22Rv1 (cell line): ENCODE data around the gene RYR2.

Experiments
- H3K27ac ChIP-seq: fragments of 450-650 bp; 2 replicates; pipeline ENCODE4 v1.5.1; 2017
- ZFX ChIP-seq: fragments of 450-650 bp; IDR thresholded peaks from 2 replicates; pipeline ENCODE4 v1.6.1; 2017; ENCODE audit warnings: antibody characterized with exemption, borderline replicate concordance
- TF ChIP-seq, protein P1 (sequence below): fragments of 450-650 bp; IDR thresholded peaks from 2 replicates; pipeline ENCODE4 v1.5.1; 2017; ENCODE audit warnings: mild to moderate bottlenecking

Gene RYR2

DNA sequence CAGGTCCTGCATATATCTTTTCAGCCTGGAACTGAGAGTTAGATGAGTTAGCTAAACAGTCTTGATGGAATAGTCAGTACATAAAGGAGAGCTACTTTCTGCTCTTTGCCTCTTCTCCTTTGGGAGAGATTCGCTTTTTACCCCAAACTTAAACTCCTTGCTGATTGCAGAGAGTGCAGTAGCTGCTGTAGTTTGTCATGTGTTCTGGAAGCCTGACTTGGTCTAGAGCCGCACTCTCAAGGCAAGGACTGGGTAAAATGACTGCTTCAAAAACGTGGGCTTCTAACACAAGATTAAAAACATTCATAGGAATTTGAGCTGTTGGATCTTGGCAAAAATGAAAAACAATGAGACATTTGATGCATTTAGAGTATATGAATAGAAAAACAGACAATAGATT lies 351.6 kb downstream of the RYR2 start:
- TF ChIP-seq, protein P1, sequence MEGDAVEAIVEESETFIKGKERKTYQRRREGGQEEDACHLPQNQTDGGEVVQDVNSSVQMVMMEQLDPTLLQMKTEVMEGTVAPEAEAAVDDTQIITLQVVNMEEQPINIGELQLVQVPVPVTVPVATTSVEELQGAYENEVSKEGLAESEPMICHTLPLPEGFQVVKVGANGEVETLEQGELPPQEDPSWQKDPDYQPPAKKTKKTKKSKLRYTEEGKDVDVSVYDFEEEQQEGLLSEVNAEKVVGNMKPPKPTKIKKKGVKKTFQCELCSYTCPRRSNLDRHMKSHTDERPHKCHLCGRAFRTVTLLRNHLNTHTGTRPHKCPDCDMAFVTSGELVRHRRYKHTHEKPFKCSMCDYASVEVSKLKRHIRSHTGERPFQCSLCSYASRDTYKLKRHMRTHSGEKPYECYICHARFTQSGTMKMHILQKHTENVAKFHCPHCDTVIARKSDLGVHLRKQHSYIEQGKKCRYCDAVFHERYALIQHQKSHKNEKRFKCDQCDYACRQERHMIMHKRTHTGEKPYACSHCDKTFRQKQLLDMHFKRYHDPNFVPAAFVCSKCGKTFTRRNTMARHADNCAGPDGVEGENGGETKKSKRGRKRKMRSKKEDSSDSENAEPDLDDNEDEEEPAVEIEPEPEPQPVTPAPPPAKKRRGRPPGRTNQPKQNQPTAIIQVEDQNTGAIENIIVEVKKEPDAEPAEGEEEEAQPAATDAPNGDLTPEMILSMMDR = no peak
- no peak for TF ChIP-seq ZFX
- H3K27ac ChIP-seq = no peak overlapping the region

DNA sequence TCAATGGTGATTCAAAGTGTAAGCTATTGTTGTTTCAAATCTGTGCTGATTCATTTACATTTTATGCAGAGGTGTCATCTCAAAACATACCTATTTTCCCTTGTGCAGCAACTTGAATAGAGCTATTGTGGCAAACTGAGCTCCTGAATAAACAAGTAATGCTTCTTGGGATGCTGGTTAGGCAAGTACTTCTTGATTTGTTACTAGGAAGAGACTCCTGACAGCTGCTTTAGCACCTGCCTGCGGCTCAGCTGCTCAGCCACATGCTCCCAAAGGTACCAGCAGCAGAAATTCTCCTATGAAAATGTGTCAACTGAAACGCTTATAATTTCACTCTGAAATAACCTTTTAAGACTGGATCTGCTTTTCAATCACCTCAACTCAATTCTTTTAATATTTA lies 352.3 kb downstream of the RYR2 start:
- H3K27ac ChIP-seq = no peak overlapping the region
- TF ChIP-seq ZFX = no peak
- TF ChIP-seq, protein P1 = no peak

DNA sequence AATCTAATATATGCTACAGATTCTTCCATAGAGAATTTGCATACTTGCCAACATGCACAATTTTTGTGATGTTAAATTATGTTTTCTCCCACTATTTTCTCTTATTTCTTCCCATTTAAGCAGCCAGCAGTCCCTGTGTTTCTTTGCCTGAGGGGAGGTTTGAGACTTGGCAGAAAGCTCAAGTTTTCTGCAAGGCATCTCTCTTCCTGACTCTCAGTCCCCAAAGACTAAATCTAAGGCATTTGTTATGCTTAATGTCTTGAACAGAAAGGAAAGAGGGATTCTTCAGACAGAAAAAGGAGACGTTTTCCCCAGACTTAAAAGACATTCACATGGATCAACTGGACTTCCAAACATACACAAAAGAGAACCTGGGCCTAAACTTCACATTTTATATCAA lies 354.4 kb downstream of the RYR2 start:
- TF ChIP-seq, protein P1 = no peak
- TF ChIP-seq ZFX = no peak
- no peak overlapping the region for H3K27ac ChIP-seq

DNA sequence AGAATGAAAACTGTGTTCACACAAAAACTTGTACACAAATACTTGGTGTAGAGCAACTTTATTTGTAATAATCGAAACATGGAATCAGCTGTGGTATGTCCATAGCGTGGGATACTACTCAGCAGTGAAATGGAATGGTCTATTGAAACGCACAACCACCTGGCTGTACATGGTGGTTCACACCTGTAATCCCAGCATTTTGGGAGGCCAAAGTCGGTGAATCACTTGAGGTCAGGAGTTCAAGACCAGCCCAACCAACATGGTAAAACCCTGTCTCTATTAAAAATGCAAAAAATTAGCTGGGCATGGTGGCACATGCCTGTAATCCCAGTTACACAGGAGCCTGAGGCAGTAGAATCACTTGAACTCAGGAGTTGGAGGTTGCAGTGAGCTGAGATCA lies 356.8 kb downstream of the RYR2 start:
- TF ChIP-seq, protein P1 = no peak
- no peak for TF ChIP-seq ZFX
- H3K27ac ChIP-seq = no peak overlapping the region

DNA sequence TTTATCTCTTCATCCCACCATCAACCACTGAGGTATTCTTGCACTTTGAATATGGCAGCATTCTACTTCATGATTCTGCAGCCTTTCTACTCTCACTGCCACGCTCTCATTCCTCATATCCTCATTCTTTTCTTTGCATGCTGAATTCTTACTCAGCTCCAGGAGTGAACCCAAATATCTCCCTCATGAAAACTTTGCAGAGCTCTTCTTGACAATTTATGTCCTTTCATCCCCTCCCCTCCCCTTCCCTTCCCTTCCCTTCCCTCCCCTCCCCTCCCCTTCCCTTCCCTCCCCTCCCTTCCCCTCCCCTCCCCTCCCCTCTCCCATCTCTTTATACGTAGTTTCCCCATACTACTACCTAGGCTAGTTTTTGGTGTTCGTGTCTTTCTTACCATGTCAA lies 363.9 kb downstream of the RYR2 start:
- TF ChIP-seq ZFX = no peak
- TF ChIP-seq, protein P1 = no peak

DNA sequence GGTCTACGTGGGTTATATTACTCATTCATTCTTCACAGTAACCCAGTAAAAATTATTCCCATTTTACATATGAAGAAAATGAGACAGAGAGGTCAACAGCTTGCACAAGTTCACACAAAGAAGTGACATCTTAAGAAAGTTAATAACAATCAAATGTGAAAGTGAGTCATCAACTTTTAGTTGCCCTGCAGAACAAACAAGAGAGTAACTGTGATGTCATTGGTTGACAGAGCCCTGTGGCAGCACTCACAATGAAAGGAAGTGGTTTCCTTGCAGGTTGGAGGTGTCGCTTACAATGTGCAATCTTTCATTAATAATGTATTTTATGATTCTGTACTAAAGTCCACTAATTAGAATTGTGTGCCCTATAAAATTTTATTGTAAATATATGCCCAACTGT lies 369.6 kb downstream of the RYR2 start:
- no peak overlapping the region for H3K27ac ChIP-seq
- TF ChIP-seq, protein P1 = no peak
- no peak for TF ChIP-seq ZFX

More for the DNA sequence above, 363.9 kb downstream of the RYR2 start:
- no peak overlapping the region for H3K27ac ChIP-seq

DNA sequence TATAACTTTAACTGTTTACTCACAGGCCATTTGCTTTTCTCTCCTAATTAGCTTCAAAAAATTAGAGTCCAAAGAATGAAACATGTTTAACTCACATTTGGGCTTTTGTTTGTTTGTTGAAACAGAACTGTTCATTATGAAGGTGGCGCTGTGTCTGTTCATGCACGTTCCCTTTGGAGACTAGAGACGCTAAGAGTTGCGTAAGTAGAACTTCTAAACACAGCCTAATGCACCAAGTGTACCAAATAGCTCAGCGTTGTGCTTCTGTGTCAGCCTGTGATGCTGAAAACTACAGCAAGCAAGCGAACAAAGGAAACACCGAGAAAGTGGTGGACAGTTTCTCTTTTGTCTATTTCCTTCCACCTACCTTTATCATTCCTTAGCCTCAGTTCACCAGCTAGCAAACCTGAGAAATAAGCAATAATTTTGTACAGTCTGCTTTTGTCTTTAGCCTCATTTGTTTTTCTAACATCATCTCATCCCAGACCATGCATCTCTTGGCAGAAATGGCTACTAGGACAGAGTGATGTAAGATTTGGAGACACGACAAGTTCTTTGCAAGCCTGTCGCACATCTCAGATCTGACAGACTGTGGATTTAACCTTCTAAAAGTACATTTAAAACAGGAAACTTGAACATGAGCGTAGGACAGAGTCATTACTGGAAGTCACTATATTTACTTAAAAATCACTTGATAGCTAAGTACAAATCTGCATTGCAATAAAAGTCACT lies 375.1 kb downstream of the RYR2 start:
- no peak overlapping the region for H3K27ac ChIP-seq
- TF ChIP-seq, protein P1 = no peak
- TF ChIP-seq ZFX = no peak
